ENCODE data around the gene ARMC6.
A peak's percentile ranks its signal among the peaks of the same experiment; 100 is the strongest.
"Not testable (repeated sequence)": the region's sequence is repeated elsewhere in the genome, so short reads cannot be mapped to it uniquely, and the experiment has no call there.

ARMC6 gene

DNA sequence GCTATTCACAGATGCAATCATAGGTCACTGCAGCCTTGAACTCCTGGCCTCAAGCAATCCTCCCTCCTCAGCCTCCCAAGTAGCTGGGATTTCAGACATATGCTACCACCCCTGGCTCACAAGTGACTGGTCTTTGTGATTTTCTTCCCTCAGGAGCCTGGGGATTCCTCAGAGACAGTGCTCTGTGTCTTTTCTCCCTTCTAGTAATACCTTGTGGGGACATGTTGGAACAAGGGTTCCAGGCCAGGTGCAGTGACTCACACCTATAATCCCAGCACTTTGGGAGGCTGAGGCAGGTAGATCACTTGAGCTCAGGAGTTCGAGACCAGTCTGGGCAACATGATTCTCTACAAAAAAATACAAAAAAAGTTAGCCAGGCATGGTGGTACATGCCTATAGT, 10.0 kb upstream of the ARMC6 start:
- DNase-seq: not testable (repeated sequence)

DNA sequence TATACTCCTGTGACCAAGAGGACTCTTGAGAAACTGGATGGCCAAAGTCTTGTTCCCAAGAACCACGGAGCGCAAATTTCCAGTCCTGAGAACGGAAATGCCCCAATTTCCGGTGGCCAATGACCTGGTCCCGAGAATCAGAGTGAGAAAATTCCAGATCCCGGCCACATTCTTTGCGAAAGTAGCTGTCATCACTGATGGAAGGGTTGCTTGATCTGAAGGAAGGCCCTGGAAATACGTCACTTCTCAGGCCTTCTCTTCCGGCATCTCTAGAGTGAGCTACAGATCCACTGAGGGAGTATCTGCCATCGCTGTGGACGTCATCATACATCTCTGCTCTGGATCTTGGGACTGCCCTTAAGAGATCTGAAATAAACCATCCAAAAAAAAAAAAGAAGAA, 7.5 kb upstream of the ARMC6 start:
- no peak for DNase-seq

DNA sequence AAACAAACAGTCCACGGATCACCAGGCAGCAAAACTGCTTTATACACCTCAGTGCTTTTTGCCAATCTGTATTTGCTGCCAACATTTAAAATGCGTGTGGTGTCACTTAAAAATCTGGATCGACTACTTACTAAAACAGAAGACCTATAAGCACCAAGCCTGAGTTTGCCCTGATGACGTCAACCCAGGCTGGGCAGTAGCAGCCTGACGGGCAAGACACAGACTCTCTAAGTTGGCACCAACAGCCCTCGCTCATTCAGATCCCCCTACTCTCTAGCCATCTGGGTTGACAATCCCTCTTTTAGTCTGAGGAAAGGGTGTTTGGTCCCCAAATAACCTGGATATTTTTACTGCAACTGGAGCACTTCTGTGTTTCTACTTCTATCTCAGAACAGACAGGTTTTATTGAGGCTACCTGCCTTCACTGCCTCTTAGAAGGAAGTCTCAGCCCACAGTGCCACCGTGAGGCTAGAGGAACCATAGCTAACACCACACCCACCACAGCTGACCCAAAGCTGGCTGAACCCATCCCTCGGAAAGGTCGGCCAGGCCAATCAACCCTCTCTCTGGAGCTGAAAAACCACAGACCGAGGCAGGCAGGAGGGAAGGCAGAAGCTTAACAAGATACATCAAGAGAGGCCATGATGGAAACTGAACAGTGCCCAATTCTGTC, 7.0 kb upstream of the ARMC6 start:
- DNase-seq: peak; percentile 43

DNA sequence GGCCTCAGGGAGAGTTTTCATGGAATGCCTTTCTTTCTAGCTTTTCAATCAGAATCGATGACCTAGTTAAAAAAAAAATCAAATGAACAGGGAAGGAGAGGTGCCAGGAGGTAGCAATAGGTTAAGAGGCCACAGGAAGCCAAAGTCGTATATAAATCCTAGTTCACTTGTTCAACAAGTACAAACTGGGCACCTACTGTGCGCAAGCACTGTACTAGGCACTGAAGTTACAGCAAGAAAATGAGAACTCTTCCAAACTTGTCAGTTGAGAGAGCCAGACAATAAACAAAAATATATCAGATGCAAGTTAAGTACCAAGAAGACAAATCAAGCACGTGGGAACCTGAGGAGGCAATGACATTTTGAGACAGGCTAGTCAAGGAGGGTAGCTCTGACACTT, 6.2 kb upstream of the ARMC6 start:
- no peak for DNase-seq

DNA sequence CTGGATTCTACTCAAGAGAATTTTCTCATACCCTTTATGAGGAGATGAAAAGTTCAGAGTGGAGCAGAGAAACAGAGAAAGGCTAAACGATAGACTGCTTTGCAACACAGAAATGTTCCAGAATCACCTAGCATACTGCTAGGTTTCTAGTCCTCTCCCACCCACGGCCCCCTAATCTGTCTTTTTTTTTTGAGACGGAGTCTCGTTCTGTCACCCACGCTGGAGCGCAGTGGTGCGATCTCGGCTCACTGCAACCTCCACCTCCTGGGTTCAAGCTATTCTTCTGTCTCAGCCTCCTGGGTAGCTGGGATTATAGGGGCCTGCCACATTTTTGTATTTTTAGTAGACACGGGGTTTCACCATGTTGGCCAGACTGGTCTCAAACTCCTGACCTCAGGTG, 4.9 kb upstream of the ARMC6 start:
- DNase-seq: no peak

DNA sequence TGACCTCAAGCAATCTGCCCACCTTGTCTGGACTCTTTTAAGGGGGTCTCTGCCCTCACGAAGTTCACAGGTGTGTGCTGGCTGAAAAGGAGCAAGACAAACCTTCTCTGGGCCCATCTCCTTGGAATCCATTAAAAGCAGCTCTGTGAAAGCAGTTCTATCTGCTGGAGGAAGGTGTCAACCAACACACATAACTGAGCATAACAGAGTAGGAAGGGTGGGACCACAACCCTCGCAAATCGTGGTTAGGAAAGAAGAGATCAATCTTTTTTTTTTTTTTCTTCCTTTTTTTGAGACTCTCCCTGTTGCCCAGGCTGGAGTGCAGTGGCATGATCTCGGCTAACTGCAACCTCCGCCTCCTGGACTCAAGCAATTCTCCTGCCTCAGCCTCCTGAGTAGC, 1.5 kb upstream of the ARMC6 start:
- DNase-seq: no peak

DNA sequence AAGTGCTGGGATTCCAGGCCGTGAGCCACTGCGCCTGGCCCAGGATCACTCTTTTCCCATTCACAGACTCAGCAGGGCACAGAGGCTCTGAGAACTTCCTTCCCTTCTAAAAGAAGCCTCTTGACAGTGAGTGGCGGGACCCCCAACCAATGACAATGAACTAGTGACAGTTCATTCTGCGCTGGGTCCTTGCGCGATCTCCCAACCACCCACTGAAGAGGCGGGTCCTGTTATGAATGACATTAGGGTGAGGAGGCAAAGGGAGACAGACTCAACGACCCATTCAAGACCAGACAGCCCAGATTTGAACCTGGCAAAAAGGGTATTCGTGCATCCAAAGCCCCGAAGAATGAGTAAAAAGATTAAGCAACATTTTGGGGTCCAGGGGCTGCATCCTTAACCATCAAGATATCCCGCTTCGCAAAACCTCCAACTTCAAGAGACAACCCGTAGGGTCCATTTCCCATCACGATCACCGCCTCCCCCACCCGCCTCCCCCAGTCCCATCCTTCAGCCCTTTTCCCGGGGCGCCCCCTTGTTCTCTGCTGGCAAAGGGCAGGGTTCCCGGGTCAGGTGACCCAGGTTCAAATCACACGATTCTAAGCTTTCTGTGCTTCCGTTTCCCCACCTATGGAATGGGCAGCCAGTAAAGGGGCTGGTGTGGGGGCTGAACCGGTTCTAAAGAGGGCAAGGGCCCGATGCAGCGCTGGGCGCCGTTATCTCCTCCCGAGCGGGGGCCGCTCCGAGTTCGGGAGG, 805 bp upstream of the ARMC6 start:
- DNase-seq: peak; percentile 85

DNA sequence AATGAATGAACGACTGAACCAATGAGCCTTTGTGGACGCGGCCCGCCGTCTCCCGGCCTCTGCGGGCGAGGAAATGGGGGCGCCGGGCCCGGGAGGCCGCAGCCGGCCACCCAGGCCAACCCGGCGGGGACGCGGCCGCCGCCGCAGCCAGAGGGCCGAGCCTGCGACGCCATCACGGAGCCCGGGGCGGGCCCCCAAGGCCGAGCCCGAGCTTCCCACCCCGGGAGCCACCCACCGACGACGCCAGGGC, 302 bp upstream of the ARMC6 start:
- no peak for DNase-seq

DNA sequence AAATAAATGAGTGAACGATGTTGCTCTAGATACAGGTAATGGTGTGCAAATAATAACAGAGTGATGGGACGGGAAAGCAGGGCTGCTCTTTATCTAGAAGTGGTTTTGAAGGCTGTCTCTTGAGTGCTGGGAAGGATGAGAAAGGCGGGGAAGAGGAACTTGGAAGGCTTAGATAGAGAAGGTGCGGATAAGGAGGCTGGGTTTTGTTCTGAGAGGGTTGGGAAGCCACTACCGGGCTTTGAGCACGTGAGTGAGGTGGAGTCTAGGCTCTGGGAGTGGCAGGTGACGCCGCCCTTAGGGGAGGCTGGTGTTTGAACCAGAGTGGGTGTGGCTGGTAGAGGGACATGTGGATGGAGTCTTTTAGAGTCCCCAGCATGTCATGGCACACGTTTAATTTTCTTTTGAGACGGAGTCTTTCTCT, 811 bp downstream of the ARMC6 start:
- peak; percentile 92 for DNase-seq

DNA sequence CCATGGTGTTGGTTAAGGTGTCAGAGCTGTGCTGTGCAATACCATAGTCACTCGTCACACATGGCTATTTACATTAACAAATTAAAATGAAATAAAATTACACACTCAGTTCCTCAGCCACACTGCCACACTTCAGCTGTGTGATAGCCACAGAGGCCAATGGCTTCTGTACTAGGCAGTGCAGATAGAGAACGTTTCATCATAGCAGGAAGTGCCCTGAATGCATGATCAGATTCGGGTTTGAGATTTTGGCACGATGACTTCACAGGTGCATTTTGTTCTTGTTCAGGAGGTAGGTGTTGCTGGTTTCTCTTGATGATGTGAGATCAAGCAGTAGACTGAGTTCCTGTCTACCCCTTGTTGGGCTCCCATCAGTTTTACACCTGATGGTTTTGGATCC, 6.5 kb downstream of the ARMC6 start:
- no peak for DNase-seq

DNA sequence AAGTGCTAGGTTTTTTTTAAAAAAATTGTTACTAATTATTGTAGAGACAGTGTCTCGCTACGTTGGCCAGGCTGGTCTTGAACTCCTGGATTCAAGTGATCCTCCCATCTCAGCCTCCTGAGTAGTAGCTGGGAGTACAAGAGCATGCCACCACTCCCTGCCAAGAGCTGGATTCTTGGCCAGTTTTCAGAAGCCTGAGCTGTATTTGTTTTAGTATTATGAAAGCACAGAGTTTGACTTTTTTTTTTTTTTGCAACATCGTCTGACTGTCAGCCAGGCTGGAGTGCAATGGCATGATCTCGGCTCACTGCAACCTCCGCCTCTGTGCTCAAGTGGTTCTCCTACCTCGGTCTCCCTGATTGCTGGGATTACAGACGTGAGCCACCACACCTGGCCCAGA, 7.0 kb downstream of the ARMC6 start:
- DNase-seq: no peak

DNA sequence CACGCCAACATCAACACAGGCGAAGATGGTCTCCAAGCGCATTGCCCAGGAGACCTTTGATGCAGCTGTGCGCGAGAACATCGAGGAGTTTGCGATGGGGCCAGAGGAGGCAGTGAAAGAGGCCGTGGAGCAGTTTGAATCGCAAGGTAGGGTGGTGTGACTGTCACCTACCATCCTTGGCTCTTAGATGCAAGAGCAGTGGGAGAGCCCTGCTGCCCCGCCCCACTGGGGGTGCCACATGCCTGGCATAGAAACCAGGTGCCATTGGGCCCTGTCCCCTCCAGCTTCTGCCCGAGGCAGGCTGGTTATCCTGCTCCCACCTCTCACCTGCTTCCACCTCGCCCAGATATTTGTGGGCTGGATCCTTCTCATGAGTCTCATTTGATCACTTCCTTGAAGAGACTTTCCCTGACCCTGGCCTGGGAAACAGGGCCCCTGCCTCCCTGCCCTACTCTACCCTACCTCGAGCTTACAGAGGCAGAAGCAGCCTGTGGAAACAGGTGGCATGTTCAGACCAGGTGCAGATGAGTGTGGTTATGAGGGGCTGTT, 9.4 kb downstream of the ARMC6 start:
- no peak for DNase-seq

DNA sequence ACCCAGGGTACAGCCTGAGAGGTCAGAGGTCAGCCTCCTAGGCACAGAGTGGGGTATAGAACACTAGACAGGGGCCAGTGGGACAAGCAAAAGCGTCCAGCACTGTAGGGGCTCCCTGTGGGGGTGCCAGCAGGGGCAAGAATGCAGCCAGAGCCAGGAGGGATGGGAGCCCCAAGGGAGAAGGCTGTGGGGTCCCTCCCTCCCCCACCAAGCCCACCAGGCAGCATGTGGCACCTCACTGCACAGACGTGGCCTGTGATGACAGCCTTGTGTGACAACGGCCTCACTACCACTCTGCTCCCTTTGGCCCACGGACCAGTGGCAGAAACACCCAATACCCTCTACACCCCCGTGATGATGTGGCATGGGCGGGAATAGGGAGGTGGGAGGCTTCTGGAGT, 10.1 kb downstream of the ARMC6 start:
- DNase-seq: no peak

DNA sequence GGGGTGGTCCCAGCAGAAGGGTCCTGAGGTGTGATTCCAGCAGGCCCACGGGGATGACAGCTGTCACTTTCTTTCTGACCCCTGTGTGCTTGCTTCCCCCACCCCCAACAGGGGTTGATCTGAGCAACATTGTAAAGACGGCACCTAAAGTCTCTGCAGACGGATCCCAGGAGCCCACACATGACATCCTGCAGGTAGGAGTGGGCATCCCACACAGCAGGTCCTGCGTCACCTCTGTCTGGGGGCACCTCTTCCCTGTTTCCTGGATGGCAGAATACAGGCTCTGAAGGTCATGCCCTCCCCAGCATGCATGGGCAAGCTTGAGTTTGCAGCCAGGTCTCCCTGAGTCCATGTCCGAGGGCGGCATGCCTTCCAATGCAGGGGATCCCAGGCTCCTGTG, 10.5 kb downstream of the ARMC6 start:
- no peak for DNase-seq

DNA sequence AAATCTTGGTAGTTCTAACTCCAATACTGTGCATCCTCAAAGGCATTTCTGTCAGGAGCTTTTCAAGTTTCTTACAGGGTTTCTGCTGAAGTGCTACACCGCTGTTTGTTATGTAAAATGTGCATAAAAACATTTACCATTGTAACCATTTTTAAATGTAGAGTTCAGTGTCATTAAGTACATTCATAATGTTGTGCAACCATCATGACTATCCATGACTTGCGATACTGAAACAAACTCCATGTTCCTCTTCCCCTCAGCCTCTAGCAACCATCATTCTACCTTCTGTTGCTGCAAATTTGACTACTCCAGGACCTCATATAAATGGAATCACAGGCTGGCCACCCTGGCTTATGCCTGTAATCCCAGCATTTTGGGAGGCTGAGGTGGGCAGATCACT, 16.0 kb downstream of the ARMC6 start:
- no peak for DNase-seq

DNA sequence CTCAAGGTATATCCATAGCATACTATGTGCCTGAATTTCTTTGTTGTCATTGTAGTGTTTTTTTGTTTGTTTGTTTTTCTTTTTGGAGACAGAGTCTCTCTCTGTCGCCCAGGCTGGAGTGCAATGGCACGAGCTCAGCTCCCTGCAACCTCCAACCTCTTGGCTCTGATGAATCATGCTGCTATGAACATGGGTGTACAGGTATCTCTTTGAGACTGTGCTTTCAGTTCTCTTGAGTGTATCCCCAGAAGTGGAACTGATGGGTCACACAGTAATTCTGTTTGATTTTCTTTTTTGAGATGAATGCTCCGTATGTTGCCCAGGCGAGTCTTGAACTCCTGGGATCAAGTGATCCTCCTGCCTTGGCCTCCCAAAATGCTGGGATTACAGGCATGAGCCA, 16.7 kb downstream of the ARMC6 start:
- DNase-seq: no peak

DNA sequence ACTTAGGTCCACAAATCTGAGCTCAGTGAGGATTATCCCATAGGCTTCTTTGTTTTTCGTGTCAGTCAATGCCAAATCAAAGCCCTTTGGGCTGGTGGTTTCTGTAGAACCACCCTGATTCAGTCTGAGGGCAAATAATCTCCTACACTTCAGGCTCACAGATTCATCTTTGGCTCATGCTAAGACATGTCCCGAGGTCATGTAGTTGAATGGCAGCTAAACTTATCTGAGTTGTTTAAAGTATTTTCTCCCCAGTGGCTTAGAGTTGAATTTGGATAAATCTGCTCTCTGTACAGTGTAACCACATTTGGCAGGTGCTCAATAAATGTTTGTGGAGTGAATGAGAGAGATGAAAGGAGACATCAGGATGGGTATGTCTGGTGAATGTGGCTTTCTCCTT, 17.3 kb downstream of the ARMC6 start:
- no peak for DNase-seq

DNA sequence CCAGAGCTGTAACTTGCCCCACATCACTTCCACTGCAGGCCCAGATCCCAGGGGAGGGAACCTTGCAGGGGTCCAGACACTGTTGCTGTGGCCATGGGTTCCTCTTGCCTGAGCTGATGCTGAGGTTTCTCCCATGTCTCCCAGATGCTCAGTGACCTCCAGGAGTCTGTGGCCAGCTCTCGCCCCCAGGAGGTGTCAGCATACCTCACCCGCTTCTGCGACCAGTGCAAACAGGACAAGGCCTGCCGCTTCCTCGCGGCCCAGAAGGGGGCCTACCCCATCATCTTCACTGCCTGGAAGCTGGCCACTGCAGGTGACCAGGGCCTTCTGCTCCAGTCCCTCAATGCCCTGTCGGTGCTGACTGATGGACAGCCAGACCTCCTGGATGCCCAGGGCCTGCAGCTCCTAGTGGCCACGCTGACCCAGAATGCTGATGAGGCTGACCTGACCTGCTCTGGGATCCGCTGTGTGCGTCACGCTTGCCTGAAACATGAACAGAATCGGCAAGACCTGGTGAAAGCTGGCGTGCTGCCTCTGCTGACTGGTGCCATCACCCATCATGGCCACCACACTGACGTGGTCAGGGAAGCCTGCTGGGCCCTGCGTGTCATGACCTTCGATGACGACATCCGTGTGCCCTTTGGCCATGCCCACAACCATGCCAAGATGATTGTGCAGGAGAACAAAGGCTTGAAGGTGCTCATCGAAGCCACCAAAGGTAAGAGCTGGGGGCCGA, 18.2 kb downstream of the ARMC6 start:
- DNase-seq: no peak

DNA sequence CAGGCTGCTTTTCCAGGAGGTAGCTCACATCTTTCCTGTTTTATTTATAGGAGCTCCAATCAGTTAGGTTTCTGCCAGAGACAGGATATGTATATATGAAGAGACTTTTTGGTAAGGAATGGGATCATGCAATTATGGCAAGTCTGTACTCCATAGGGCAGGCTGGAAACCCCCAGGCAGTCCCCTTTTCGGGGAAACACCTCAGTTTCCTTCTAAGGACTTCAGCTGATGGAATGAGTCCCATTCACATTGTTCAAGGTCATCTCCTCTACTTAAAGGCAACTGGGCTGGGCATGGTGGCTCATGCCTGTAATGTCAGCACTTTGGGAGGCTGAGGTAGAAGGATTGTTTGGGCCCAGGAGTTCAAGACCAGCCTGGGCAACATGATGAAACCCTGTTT, 19.5 kb downstream of the ARMC6 start:
- no peak for DNase-seq

DNA sequence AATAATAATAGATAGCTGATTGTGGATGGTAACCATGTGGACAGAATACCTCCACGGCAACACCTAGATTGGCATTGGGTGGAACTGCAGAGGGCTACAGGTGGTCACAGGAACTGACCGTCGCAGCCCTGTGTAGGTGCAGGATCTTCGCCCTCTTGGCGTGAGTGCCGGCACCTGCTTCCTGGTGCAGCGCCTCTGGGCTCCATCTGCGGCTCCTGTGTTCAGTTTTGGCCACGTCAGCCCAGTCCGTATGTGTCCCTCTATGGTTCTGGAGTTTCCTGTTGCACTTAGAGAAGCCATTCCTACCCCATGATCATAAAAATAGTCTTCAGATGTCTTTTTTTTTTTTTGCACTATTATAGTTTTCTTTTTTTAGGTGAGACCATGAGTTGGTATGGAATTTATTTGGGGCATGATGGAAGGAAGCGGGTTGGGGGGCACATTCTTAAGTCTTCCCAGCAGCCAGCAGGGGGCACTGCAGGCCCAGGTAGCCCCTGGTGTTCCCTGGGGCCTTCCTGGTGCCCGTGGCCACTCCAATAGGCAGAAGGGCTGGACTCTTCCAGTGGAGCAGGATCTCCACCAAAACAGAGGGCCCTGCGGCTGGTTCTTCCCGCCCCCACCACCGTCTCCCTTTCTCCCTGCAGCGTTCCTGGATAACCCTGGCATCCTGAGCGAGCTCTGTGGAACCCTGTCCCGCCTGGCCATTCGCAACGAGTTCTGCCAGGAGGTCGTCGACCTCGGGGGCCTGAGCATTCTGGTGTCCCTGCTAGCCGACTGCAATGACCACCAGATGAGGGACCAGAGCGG, 20.3 kb downstream of the ARMC6 start:
- peak; percentile 77 for DNase-seq

DNA sequence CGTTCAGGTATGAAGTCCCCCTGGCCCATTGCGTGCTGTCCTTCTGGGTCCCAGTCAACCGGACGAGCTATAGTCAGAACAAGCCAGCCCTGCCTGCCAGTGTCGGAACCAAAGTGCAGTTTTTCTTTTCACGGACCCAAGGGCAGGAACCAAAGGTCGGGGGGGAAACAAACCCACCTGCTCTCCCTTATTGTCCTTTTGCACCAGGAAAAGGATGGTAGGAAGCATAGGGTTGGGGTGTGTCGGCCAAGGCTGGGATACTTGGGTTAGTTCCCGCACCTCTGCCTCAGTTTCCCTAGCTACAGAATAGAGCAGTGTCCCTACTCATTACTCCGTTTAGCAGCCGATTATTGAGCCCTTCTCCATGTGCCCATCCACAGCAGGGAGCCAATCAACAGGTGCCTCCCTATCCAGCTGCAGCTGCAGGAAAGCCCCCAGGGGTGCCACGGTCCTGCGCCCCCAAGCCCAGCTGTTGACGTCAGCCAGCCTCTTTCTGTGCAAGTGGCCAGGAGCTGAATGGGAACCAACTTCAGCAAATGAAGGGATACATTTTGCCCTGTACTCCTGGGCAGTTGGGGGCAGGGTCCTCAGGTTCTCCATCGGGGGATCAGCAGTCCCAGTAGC, 21.0 kb downstream of the ARMC6 start:
- no peak for DNase-seq

DNA sequence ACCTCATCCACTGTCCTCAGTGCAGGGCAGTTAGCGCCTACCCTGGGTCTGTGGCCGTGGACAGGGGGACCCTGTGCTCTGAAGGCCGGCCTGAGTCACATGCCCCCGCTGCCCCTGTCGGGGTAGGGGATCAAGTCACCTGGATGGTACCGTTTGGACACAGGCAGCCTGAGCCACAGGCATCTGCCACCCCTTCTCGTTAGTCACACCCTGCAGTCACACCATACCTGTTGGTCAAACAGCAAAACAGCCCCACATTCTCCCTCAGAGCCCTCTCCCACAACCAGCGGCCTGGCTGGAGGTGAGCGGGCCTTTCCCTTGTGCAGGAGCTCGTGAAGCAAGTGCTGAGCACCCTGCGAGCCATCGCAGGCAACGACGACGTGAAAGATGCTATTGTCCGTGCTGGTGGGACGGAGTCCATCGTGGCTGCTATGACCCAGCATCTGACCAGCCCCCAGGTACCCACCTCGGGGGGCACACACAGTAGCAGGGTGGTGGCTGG, 21.6 kb downstream of the ARMC6 start:
- DNase-seq: no peak

DNA sequence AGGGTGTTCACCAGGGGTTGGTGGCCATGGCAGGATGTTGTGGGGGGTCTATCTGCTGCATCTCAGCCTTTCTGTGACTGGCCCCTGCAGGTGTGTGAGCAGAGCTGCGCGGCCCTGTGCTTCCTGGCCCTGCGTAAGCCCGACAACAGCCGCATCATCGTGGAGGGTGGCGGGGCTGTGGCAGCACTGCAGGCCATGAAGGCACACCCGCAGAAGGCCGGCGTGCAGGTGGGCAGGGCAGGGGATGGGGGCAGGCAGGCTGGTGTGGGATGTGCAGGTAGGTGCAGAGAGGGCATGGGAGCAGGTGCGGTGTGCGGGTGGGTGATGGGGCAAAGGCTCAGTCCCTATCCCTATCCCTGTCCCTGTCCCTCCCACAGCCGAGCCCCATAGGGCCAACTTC, 22.3 kb downstream of the ARMC6 start:
- DNase-seq: no peak
